ENCODE data around the gene RAB8B.
A peak's percentile ranks its signal among the peaks of the same experiment; 100 is the strongest.
"Not testable (repeated sequence)": the region's sequence is repeated elsewhere in the genome, so short reads cannot be mapped to it uniquely, and the experiment has no call there.

Gene RAB8B

GRCh38 chr15:63210151-63211091 lies 21.0 kb downstream of the RAB8B start:
- DNase-seq = no peak

GRCh38 chr15:63211092-63211490 lies 21.7 kb downstream of the RAB8B start:
- no peak for DNase-seq

DNA sequence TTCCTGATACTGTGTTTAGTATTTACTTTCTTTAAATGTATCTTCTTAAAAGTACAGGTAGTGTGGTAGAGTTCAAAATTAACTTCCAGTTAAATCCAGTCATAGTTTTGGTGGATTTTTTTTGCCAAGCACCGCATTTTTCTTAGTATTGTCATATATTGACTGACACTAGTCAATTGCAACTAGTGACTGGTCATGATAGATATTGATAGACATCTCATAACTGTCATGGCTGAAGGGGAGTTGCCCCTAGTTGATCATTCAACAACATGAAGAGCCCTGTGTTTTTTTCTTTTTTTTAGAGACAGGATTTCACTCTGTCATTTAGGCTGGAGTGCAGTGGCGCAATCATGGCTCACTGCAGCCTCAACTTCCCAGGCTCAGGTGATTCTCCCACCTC lies 22.1 kb downstream of the RAB8B start:
- DNase-seq = no peak

- DNase-seq = no peak
Measured at GRCh38 chr15:63212050-63213004, 22.9 kb downstream of the RAB8B start.

DNA sequence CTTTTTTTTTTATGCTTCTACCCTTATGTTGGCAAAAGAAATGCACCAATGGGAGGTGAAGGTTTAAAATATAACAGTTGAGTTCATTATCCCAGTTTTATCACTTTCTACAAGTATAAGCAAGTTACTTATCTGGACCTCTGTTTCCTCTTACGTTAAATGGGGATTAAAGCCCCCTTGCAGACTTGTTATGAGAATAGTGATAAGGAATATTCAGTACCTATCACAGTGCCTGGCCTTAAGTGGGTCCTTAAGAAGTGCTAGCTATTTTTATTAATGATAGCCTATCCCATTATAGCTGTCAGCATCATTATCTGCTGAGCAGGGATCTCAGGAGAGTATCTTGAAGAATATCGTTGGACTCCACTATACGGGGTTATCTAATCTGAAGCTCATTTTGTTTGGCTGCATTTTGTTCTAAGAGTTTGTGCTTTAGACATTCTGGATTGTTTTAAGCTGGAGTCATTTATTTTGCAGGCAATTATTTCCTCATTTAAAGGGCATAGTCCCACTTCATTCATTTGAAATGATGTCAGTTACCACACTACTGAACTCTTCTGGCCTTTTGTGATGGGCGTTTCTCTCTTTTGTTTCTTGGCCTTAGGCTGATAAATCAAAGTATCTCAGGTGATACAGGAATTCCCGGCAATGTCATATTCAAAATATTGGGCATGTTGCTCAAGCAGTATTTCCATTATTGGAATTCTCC lies 28.8 kb downstream of the RAB8B start:
- peak; percentile 7 for DNase-seq

DNA sequence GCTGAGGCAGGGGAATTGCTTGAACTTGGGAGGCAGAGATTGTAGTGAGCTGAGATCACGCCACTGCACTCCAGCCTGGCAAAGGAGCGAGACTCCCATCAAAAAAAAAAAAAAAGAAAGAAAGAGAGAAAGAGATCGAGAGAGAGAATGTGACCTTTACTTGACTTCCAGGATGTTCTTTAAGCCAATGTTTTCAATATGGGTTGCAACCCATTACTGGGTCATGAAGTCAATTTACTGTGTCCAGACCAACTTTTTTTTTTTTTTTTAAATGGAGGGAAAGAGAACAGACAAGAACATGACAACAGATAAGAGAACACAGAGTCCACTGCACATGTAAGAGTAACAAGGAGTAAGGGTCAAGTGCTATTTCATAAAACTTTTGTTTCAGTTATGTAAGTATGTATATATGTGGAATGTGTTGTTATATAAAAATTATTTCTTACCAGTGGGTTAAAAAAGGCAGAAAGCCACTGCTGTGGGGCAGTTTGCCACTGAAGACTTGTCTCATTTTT lies 29.8 kb downstream of the RAB8B start:
- no peak for DNase-seq

DNA sequence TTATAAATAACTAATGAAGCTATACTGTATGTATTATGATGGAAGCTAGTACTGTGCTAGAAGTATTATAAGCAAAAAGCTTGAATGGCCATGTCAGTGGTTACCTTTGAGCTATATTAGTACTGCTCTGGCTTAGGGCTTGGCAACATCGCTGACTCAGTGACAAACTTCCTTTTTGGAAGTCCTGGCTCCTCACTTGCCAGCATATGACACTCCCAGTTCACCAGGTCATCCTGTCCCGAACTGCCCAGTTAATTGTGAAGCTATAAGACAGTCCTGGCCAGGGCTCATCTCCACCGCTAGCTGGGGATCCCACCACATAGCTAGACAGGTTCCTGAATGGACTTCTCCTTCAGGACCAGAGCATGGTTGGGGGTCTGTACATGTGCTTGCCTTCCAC lies 31.9 kb downstream of the RAB8B start:
- DNase-seq = no peak

- DNase-seq = no peak
Measured at GRCh38 chr15:63223463-63223862, 34.1 kb downstream of the RAB8B start.

DNA sequence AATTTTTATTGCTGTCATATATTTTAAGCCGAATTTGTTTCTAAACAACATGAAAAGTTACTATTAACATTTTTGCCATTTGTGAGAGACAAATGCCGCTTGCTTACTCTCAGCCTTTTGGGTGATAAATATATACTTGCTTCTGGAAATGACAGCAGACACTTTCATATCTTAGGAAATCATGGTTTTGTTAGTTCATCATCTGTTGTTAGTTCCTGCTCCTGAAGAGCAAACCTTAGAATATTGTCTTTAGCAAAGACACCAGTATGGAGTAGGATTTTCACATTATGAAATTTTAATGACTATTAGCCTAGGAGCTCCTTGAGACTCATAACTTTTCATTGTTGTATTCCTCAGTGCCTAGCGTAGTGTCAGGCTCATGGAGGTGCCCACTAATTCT lies 36.0 kb downstream of the RAB8B start:
- DNase-seq = no peak

DNA sequence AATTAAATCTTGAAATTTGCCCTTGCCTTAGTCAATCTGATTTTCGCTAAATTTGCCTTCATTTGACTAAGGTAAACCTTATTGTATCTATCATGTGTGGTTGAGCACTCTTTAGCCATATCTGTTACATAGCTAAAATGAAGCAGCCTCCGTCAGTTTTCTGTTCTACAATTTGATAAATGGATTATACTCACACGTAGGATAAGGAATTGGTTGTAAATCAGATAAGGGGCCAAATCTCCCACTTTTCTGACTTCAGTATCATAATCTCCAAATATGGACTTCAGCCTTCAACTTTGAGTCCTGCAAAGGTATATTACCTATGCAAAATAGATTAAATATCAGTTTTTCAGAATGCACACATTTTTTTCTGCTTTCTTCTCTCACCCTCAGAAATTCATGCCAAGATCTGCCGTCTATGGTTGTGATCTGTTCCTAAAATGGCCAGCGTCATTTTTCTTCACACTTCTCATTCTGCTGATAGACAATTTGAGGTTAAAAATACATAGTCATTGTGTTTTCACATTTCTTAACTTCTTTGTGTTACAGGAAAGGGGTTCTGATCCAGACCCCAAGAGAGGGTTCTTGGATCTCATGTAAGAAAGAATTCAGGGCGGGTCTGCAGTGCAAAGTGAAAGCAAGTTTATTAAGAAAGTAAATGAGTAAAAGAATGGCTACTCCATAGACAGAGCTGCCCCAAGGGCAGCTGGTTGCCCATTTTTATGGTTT lies 36.9 kb downstream of the RAB8B start:
- no peak for DNase-seq

DNA sequence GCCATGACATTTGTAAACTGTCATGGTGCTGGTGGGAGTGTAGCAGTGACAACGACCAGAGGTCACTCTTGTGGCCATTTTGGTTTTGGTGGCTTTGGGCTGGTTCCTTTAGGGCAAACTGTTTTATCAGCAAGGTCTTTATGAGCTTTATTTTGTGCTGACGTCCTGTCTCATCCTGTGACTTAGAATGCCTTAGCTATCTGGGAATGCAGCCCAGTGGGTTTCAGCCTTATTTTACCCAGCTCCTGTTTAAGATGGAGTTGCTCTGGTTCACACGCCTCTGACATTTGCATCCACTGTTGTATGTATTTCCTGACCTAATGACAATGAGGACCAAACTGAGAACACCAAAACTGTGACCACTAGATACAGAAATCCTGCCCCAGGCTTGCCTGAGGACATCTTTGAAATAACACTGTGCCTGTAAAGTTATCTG lies 37.6 kb downstream of the RAB8B start:
- no peak for DNase-seq

GRCh38 chr15:63227689-63228088 lies 38.3 kb downstream of the RAB8B start:
- no peak for DNase-seq

DNA sequence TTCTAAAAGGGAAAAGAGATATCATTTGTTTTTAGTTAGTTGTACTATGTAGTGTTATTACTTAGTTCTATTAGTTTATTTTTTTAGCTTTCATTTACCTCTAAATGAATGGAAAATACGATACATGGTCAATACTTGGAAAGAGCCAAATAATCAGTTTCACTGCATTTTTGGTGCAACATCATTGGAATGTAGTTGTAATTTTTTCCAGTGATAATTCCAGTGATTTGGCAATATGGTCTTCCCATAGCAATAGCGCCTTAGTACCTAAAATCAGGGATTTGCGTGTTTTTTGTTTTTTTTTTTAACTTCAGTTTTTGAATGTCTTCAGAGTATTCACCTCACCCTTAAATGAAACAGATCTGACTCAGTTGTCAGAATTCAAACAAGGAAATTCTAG lies 41.8 kb downstream of the RAB8B start:
- DNase-seq = no peak

DNA sequence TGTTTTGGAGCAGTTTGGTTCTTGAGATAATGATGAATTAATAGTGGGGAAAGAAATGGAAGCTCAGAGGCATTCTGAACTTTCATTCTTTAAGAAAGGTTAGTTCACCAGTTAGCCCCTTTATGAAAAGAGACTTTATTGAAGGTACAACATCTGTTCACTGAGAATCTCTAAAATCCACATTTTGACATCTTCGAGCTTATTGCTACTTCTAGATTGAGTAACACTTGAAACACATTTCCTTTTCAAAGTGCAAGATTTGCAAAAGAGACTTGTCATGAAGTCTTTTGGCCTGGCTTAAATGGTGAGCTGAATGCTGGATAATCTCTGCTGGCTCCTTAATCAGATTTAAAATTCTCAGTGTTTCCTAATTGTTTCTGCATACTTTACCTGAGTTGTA lies 42.3 kb downstream of the RAB8B start:
- DNase-seq = no peak

DNA sequence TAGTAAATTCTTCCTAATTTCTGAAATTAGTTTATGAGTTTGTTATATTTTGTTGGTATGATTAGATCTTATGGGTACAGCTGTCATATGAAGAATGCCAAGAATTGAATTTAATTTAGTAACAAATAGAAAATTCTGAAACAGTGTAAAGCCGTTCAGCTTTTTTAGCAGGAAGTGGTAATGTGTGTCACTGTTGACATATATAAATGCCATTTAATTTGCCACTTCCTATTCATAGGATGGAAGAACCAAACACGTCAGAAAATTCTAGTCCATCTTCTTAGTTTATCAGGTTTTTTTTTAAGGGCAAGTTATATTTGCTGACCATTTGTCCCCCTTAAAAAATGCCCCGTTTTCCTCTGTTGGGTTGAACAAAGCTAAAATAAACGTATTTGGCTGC lies 43.0 kb downstream of the RAB8B start:
- DNase-seq = no peak

DNA sequence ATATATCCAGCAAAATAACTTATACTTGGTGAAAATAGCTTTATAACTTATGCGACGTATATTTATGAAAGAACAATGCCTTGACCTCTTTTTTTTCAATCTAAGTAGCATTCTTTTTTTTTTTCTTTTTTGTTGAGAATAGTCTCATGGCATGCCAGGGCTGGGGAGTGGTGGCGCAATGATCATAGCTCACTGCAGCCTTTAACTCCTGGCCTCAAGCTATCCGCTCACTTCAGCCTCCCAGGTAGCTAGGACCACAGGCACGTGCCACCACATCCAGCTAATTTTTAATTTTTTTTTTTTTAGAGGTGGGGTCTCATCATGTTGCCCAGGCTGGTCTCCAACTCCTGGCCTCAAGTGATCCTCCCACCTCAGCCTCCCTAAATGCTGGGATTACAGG lies 43.5 kb downstream of the RAB8B start:
- no peak for DNase-seq

DNA sequence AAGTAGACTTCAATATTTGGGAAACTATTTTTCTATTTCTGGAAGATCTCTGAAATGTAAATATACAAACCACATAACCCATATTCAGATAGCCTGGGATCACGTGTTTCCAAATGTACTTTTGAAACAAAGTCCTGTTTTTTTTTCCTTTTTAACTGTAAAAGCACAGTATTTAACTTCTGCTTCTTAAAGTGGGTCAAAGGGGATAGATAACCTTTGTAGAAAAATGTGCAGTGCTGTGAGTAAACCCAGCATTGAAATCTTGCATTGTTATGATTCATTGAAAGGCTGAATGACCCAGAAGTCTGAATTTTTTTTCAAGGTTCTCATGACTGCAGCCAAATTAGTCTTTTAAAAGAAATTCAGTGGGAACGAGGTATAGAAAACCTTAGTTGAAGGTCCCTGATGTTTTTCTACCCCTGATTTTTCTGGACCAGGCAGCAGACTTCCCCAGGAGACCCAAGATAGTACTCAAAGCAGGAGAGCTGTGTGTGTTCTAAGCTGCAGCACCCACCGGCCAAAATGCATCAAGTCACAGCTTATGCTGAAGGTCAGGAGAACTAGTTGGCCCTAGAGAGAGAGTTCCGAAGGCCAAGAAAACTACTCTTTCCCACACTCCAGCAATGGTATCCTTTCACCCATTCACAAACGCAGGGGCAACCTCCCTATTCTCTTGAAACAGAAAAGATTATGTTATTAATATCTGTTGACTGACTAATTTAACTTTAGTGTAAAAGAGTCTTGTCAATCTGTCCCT lies 44.4 kb downstream of the RAB8B start:
- DNase-seq = no peak

DNA sequence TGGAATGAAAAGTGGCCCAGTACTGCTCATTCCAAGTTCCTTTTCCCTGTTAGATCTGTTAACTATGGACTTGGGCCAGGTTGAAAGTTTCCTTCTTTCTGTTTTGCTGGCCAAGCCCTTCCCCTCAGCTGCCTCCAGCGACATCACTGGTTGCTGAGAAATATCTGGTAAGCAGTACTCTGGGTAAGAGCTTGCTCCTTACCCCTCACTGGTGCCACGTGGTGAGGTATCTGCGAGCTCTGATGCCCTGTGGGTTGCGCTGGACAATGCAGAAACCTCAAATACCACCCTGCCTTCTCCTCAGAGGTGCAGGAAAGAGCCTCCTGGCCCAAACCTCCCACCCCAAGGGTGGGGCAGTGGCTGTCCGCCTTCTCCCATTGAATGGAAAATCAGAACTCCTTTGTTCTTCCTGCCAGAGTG lies 45.1 kb downstream of the RAB8B start:
- no peak for DNase-seq

DNA sequence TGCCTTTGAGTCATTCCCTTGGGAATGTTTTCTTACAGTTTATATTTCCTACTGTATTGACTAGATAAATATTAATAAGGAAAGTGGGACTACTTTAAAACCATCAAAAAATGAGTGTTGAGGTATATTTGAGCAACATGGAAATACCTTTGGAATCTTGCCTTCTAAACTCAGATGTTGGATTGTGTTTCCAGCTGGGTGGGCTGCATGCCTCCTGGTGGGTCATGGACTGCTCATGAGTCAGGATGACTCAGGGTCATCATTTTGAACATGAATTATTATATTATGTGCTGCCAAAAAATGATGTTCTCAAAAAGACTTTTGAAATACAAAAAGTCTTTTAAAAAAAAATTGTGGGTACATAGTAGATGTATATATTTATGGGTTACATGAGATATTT lies 46.9 kb downstream of the RAB8B start:
- DNase-seq = no peak

DNA sequence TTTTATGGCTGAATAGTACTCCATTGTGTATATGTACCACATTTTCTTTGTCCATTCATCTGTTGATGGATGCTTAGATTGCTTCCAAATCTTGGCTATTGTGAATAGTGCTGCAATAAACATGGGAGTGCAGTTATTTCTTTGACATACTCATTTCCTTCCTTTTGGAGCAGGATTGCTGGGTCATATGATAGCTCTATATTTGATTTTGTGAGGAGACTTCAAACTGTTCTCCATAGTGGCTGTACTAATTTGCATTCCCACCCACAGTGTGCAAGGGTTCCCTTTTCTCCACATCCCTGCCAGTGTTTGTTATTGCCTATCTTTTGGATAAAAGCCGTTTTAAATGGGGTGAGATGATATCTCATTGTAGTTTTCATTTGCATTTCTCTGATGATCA lies 47.7 kb downstream of the RAB8B start:
- not testable (repeated sequence) for DNase-seq

- no peak for DNase-seq
Measured at GRCh38 chr15:63238171-63238570, 48.8 kb downstream of the RAB8B start.
